ENCODE data around the gene SASH1.
"Not testable (repeated sequence)": the region's sequence is repeated elsewhere in the genome, so short reads cannot be mapped to it uniquely, and the experiment has no call there.

The SASH1 gene

DNA sequence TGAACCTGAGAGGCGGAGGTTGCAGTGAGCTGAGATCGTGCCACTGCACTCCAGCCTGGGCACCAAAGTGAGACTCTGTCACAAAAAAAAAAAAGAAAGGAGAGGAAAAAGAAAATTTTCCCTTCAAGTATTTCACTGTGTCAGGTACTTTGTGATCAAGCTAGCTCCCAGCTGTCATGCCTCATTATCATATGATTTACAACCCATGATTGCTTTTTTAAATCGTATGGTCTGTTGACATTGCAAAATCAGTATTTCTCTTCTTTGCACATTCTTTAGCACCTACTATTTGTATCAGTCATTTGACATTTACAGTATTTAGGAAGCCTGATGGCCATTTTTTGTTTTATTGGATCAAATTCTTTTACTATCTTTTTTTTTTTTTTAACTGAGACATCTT lies 22.4 kb downstream of the SASH1 start:
- no peak for DNase-seq (ENCODE audit: low read depth in 2 of 2)

DNA sequence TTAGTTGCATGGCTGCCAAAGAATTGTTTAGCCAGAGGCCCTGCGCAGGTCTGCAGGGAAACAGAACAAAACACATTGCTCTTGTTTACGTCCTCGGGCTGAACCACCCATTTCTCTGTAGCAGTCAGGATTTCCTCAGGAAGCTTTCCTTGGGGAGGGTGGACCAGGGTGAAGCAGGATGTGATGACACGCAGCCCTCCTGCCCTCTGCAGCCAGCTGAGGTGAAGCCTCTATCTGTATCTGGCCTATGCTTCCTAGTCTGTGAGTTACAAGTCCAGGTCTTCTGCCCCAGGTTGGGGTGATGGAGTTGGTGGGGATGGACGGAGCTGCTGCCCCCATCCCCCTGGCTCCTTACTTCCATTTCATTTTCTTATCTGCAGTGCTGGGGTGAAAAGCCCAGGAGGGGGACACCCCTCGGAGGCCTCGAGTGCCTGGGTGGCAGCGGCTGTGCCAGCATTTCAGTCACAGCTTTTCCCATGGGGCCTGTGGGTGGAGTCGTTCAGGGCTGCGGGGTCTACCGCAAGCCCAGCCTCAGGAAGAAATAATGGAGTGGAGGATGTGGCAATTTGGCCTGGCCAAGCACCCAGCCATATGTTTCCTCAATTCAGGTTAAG lies 24.9 kb downstream of the SASH1 start:
- DNase-seq (ENCODE audit: low read depth in 2 of 2) = no peak

DNA sequence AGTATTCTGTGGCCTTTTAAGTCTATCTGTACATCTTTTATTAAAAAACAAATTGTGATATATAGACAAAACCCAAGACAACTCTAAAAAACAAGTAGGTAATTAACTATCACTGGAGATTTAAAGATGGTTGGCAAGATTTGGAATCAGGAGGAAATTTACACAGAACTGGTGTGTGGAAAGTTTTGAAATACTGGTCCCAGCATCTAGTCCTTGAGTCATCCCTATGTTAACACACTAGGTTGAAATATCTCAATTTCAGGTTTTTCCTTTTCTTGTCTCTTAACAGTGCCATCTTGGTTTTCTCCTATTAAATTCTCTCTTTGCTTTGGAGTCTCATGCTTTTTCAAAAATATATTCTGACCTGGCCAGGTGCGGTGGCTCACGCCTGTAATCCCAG lies 27.5 kb downstream of the SASH1 start:
- DNase-seq (ENCODE audit: low read depth in 2 of 2) = no peak

DNA sequence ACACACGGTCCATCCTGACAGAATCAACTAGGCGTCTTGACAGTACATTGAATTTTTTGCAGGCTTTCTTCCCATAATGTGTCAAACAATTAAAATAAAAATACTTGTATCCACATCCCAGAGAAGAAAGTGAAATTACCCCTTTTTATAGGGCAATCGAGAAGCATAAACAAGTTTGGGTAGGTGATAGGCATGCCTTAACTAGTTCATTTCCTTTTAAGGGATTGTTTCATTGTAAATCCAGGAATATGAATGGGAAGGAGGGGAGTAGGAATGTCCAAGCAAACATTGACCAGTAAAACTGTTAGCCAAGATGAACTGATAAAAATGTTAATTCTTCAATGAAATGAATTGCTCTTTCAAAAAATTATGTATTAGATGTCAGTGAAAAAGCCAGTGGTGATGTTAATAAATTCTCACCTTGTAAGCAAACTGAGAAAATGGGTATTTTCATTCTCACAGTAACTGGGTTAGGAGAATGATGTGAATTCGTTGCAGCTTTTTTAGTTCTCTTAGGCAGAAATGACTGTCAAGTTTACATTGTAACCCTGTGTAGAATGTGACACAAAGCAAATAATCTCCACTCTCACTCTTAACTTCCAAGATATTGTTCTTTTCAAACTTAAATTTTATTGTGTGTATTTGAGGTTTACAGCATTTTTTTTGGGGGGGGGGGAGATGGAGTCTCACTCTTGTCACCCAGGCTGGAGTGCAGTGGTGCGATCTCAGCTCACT lies 31.6 kb downstream of the SASH1 start:
- DNase-seq (ENCODE audit: low read depth in 2 of 2) = no peak

DNA sequence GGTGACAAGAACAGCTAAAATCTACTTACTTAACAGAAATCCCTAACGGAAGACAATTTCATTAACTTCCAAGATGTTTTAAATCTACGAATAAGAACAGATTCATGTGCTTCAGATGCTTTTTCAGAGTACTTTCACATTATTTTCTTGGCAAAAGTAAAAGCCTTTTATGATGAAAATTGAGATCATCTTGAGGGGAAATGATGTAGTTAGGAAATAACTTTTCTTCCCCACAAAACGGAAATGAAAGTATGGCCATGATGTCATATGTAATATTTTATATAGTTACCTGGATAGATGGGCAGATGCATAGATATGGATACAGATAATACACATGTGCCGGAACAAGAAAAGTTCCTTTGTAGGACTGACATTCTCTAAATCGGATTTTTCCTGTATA lies 32.8 kb downstream of the SASH1 start:
- DNase-seq (ENCODE audit: low read depth in 2 of 2) = no peak

DNA sequence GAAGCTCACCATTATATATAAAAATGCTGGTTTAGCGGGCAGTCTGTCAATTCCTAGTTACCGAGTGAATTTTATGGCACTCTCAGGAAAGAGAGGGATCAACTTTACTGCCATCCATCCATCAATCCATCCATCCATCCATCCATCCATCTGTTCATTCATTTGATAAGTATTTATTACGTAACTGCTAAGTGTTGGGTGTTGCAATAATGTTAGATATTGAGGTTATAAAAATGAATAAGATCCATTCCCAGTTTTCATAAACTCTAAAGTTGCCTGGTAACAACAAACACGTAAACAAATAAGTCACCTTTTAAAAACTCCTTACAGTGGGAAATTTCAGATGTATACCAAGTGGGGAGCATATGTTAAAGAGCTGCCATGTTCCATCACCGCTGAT lies 36.8 kb downstream of the SASH1 start:
- DNase-seq (ENCODE audit: low read depth in 2 of 2) = no peak

DNA sequence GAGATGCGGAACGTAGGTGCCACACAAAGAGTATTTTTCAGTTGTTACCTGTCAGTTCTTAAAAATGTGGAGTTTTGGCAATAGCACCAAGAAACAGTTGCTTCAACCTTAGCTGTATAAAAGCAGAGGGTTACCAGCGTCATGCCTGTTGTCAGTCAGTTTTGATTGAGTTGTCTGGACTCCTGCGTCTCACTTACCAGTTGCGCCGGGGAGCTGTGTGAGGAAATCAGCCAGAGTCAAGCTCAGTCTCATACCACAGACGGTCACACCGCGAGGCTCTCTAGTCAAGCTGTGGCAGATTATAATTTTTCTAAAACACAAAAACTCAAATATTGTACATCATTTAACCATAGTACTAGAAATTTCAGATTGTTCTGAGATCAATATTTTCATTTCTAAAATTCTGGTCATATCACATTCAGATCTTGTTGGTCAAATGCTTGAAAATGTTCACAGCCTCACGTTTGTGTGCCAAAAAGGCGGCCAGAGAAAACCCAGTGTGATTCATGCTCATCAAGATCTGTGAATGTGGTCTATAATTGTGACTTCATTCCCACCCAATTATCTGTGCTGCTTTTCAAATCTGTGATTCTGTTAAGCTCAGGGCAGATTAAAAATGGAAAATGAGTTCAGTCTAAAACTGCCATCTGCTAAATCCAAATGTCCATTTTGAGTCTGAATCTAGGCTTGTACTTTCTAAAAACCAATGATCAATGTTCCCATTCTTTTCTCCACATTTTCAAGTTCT lies 37.5 kb downstream of the SASH1 start:
- no peak for DNase-seq (ENCODE audit: low read depth in 2 of 2)

DNA sequence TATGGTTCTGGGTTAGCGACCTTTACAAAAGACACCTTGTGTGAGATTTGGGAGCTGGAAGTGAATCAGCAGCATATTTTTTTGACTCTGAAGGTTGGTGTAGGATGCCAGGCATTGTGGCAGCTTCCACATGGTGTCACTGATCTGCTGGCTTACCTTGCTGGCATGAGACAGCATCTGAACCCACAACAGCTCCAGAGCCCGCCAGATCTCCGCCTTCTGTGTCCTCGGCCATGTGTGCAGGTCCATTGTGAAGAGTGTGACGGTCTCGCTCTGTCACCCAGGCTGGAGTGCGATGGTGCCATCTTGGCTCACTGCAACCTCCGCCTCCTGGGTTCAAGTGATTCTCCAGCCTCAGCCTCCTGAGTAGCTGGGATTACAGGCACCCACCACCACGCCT lies 39.4 kb downstream of the SASH1 start:
- not testable (repeated sequence) for DNase-seq (ENCODE audit: low read depth in 2 of 2)

DNA sequence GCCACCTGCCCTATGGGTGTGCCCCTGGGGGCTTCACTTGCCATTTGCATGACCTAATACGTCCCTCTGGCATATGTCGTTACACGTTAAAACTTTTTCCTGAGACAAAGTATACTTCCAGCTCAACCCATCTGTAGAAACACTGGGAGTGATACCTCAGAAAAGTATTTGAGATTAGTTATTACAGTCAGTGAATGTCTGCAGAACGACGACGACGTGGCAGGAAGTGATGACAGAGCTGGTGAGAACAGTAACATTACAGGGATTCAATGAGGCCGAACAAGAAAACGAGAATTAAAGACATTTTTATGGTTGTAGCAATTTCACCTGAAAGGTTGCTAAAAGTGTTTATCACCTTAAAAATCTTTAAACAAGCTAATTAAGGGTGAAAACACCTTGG lies 40.2 kb downstream of the SASH1 start:
- no peak for DNase-seq (ENCODE audit: low read depth in 2 of 2)

DNA sequence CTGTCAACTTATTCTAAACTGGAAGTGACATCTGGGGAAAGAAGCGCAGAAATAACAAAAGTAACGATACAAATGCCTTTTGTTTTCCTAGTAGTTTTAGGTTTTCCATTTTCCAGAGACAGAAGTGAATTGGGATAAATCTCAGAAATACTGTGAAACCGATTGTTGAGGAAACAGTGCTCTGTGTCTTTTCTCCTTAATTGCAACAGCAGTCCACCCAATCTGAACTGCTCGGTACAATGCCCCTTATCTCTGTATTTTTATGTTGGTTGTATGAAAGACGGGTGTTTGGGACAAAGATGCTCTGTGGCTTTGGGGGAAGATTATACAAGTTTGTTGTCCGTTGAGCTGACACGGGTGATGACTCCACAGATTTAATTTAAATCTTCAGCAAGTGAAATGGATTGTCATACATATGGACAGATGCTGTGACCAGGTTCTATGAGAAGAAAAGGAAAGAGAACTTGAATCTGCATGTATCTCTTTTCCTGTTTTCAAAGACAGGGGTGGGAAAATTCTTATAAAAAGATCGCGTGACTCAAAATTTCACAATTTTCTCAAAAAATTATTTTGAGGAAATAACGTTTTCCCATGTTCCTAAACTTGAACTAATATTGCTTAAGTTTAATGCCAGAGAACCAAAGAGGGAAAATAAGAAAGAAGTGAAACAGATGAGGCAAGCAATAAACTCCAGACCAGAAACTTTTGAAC lies 41.2 kb downstream of the SASH1 start:
- no peak for DNase-seq (ENCODE audit: low read depth in 2 of 2)

DNA sequence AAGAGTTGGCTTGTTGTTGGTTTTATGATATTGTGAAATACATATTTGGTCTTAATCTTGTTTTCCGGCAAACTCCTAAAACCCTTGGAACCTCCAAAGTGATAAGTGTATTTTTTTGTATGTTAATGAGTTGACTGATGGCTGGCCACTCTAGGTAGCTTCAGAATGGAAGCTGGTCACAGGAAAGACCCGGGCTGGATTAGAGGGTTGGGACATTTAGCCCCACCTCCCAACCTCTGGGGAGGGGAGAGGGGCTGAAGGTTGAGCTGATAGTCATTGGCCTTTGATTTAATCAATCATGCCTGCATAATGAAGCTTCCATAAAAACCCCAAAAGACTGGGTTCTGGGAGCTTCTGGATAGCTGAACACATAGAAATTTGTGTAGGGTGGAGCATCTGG lies 42.7 kb downstream of the SASH1 start:
- no peak for DNase-seq (ENCODE audit: low read depth in 2 of 2)

DNA sequence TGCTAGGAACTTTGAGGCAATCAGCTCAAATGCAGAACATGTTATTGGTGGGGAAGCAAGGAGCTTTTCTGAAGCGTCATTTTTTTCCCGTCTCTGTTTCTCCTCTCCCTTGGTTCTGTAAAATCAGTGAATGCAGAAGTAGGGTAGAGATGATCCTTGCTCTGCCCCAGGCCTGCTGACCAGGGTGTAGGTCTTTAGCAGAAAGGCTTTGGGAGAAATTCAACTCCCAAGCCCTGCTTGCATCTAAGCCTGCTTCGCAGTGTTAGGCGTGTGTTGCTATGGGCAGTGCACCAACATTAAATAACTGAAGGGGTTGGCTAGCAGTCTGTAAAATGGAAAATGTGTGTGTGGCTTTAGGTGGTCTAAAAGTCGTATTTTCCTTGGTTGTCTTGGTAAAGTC lies 45.9 kb downstream of the SASH1 start:
- DNase-seq (ENCODE audit: low read depth in 2 of 2) = no peak

DNA sequence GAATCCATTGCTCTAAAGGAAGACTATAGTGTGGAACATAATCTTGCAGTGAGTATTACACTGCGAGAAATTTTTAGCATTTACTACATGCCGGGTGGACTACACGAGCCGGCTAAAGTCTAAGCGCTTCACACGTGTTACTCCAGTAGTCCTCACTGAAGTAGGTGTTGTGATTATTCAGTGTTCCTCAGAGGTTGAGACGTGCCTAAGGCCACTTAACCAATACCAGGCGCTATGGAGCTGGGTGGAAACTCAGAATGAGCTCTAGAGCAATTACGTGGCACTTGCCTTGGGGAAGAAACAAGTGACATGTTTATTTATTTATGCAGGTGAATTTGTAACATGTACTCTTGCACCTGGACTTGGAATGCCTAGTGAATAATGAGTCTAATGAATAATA lies 46.4 kb downstream of the SASH1 start:
- no peak for DNase-seq (ENCODE audit: low read depth in 2 of 2)

DNA sequence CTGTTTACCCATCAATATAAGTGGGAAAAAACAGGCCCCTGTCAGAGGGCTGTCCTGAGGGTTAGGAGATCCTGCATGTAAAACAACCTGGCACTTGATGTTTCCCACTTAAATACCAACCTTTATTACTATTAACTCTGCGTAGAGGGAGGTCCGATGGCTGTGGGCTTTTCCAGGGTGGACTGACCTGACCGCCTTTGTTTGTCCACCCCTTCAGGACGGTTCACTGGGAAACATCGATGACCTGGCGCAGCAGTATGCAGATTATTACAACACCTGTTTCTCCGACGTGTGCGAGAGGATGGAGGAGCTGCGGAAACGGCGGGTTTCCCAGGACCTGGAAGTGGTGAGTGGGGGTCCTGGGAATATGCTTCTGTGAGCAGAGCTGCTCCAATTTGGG lies 47.3 kb downstream of the SASH1 start:
- no peak for DNase-seq (ENCODE audit: low read depth in 2 of 2)

DNA sequence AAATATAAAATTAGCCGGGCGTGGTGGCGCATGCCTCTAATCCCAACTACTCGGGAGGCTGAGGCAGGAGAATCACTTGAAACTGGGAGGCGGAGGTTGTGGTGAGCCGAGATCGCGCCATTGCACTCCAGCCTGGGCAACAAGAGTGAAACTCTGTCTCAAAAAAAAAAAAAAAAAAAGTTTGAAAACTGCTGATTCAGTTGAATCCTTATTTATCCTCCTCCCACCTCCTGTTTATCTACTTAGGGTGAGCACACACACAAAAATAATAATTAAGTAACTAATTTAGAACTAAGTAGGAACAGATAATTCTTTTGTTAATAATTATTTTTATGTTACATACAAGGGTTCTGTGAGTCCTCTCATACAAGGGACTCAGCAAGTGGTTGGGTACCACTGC lies 49.5 kb downstream of the SASH1 start:
- not testable (repeated sequence) for DNase-seq (ENCODE audit: low read depth in 2 of 2)

DNA sequence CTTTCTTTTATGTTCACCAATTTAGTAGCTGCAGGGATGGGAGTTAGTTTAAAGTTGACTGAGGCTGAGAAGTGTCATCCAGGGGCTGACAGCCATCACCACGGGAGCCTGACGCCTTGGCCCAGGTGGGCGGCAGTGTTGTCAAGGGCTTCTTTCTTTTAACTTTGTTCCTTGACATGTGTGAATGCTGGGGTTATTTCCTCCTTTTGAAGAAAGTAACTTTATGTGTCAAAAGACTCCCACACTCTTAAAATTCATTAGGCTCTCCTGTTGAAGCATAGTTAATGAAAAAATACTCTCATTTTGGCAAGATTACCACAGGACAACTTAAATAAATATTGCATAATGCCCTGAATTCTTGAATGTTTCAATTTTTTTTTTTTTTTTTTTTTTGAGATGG lies 50.0 kb downstream of the SASH1 start:
- no peak for DNase-seq (ENCODE audit: low read depth in 2 of 2)

DNA sequence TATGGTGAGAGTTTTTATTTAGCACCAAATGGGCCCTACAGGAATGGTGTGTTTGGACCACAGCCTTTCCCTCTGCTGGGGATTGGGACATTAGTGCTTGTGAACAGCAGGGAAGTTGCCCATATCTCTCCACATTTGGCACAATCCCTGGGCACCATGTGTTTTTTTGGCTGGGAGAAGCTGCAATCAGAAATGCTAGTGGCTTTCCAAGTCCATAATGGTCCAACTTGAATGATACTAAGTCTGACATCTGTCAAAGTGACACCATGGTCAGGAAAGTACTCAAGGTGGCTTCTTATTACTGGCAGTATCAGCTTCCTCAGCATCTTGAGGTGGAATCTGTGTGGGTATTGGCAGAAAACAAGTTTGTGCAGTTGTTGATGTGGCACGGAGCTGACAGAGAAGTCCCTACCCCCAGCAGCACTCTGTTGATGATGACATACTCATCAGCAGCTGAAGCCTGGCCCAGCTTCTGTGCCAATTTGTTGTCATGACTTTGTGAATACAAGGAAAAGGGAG lies 53.0 kb downstream of the SASH1 start:
- DNase-seq (ENCODE audit: low read depth in 2 of 2) = no peak

DNA sequence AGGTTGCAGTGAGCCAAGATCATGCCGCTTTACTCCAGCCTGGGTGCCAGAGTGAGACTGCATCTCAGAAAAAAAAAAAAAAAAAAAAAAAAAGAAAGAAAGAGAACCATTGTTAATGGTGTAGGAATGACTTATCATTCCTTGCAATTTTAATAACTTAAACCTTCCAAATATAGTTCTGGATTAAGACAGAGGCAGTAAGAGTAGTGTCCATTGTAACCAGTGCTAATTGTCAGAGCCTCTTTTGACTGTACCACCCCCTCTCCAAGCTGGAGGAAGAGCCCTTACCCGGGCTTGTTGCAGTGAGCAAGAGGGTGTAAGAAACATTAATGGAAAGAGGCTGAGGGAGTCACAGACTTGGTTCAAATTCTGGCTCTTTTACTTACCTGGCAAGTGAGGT lies 53.8 kb downstream of the SASH1 start:
- DNase-seq (ENCODE audit: low read depth in 2 of 2) = no peak

DNA sequence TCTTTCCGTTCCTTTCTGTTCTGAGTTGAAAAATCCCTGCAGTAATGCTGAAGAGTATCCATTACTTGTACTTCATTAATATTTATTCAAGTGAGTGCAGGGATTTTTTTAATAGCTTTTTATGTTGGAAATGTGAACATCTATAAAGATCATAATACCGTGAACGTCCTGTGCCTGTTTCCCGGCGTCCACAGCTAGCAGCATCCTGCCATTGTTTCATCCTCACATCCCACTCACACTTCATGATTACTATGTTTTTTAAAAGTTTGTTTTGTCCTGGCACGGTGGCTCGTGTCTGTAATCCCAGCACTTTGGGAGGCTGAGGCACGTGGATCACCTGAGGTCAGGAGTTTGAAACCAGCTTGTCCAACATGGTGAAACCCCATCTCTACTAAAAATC lies 54.3 kb downstream of the SASH1 start:
- DNase-seq (ENCODE audit: low read depth in 2 of 2) = no peak

DNA sequence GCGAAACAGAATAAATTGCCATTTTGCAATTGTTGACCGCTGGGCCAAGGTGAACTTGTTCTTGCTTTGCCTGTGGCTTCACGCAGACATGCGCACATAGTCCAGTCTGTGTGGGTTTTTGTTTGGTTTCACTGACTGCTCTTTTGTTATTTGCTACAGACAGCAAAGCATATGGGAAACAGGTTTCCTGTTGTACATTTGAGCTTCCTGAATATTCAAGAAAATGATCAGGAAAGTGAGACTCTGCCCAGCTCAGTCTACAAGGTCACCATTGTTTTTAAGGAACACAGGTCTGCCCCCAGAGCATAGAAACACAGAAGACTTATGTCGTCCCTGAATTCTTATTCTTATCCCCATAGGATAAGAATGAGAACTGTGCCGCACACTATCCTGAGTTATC lies 55.6 kb downstream of the SASH1 start:
- no peak for DNase-seq (ENCODE audit: low read depth in 2 of 2)

DNA sequence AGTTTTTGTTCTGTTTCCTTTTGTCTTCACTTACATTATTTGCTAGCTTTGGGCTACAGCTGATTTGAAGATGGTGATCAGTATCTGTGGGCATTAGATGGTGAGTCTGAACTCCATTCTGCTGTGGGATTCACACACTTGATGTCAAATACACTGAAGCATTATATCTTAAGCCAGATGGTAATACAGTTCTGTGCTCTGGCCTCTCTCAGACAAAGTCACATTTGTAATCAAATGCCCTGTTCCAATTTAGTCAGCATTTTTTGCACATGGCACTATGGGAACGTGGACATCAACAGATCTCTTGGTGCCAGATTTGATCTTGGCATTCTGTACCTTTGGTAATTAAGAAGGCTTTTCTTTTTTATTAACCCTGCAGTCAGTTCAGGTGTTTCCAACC lies 56.0 kb downstream of the SASH1 start:
- DNase-seq (ENCODE audit: low read depth in 2 of 2) = no peak

DNA sequence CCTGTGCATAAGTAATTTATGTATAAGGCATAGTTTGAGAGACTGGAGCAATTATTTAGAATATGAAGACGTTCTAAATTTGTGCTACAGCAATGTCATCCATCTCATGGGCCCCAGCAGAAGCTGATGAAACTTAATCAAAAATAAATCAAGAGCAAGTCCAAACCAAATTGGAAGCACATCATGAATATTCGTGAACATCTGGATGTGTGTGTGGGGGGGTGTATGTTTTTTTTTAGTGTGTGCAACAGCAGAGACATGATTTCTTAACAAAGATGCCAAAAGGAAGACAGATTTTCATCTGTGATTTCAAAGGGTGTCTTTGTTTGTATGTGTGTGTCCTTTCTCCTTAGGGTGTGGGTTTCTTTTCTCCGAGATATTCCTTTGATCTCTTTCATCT lies 58.9 kb downstream of the SASH1 start:
- DNase-seq (ENCODE audit: low read depth in 2 of 2) = no peak

Data from stimulated activated CD4-positive, alpha-beta T cell treated with anti-CD3 and anti-CD28 coated beads, Interleukin-15, amount 100 ng/mL, for 48 hours (primary cell).